Panc1 (cell line): ENCODE measurements around the gene MTHFD2L.

ENCODE experiments used
- CTCF ChIP-seq: fragments of 450-650 bp; IDR thresholded peaks from 2 replicates; pipeline ENCODE4 v1.5.1; 2017; ENCODE audit warnings: mild to moderate bottlenecking
- POLR2AphosphoS5 ChIP-seq: IDR thresholded peaks from 2 replicates; pipeline ENCODE4 v1.6.1; 2012; ENCODE audit warnings: mild to moderate bottlenecking, low read depth, low read length, moderate library complexity
- SIN3A ChIP-seq: IDR thresholded peaks from 2 replicates; pipeline ENCODE4 v1.6.1; 2012; ENCODE audit warnings: low read depth, mild to moderate bottlenecking, low read length, moderate library complexity, borderline replicate concordance; ENCODE audit not compliant: insufficient read depth
- TCF7L2 ChIP-seq: IDR thresholded peaks from 2 replicates; pipeline ENCODE4 v1.6.1; 2011; ENCODE audit warnings: mild to moderate bottlenecking, low read depth, low read length, inconsistent platforms
- TF ChIP-seq, protein P1 (sequence below), 2 experiments: IDR thresholded peaks; 2 replicates each; pipeline ENCODE4 v1.6.1; 2011 to 2012; ENCODE audit warnings: low read depth in 2 of 2, control low read depth in 1 of 2, low read length in 1 of 2, mild to moderate bottlenecking in 1 of 2, moderate library complexity in 1 of 2; ENCODE audit not compliant: insufficient read depth in 1 of 2

DNA sequence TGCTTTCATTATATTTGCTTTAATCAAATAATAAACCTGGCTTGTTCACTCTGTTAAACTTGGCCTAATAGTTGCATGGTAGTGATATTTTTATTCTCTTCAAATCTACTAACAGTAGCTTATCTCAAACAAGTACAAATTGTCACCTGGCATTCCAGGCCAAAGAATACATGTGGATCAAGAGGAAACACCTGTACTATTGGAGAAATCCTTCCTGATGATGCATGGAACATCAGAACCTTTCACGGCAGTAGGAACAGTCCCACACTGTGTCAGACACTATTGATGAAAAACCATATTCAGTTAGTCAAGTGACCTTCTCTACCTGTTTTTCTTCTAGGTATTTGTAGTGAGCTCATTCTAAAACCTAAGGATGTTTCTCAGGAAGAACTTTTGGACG, 17.0 kb downstream of the MTHFD2L start:
- TF ChIP-seq CTCF = no peak
- TF ChIP-seq, protein P1, sequence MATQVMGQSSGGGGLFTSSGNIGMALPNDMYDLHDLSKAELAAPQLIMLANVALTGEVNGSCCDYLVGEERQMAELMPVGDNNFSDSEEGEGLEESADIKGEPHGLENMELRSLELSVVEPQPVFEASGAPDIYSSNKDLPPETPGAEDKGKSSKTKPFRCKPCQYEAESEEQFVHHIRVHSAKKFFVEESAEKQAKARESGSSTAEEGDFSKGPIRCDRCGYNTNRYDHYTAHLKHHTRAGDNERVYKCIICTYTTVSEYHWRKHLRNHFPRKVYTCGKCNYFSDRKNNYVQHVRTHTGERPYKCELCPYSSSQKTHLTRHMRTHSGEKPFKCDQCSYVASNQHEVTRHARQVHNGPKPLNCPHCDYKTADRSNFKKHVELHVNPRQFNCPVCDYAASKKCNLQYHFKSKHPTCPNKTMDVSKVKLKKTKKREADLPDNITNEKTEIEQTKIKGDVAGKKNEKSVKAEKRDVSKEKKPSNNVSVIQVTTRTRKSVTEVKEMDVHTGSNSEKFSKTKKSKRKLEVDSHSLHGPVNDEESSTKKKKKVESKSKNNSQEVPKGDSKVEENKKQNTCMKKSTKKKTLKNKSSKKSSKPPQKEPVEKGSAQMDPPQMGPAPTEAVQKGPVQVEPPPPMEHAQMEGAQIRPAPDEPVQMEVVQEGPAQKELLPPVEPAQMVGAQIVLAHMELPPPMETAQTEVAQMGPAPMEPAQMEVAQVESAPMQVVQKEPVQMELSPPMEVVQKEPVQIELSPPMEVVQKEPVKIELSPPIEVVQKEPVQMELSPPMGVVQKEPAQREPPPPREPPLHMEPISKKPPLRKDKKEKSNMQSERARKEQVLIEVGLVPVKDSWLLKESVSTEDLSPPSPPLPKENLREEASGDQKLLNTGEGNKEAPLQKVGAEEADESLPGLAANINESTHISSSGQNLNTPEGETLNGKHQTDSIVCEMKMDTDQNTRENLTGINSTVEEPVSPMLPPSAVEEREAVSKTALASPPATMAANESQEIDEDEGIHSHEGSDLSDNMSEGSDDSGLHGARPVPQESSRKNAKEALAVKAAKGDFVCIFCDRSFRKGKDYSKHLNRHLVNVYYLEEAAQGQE (IDR thresholded peaks at IDR 0.05; ENCODE audit: insufficient read depth in 1 of 2, low read depth in 2 of 2, low read length in 1 of 2) = no peak
- no peak for TF ChIP-seq POLR2AphosphoS5
- TF ChIP-seq SIN3A = no peak
- TF ChIP-seq TCF7L2 = no peak
